IMR-90 (cell line): ENCODE measurements around the gene PDE6A. TPM values are rescaled to one million over a fixed set of nuclear protein-coding genes. Genes with fewer than 3 reads are reported as not detected.

Experiments used
- ATAC-seq: fragments of 200-7000 bp; cut with Tn5 transposase; 2 replicates; pipeline ENCODE4 v1.9.1; 2020; ENCODE audit warnings: low read depth, mild to moderate bottlenecking, moderate library complexity
- BruUV-seq: library from RNA; stranded (reverse); fragments of 400-500 nt; replicated peaks from 2 replicates; lab custom pipeline; 2021; lab: Mats Ljungman, UMichigan
- CTCF ChIA-PET: fragments of 300-600 bp; formaldehyde crosslinking; extraction: SDS; loops from one replicate; lab custom pipeline; 2021; ENCODE audit warnings: antibody characterized with exemption; lab: Yijun Ruan, JAX
- POLR2A ChIA-PET: fragments of 300-600 bp; sonication (Branson Sonifier 250); formaldehyde crosslinking; loops from one replicate; lab custom pipeline; 2022; ENCODE audit warnings: antibody characterized with exemption; ENCODE audit not compliant: unreplicated experiment; lab: Charles Lee
- DNase-seq: peaks from one replicate; pipeline ENCODE4 v3.0.0; 2013
- H2AFZ ChIP-seq: replicated peaks from 2 replicates; pipeline ENCODE3; 2013; ENCODE audit warnings: low read length, mild to moderate bottlenecking; ENCODE audit not compliant: poor library complexity
- H2AK5ac ChIP-seq: 2 replicates; pipeline ENCODE4 v1.6.1; 2013; ENCODE audit warnings: low read depth, low read length, inconsistent platforms
- H2AK9ac ChIP-seq: replicated peaks from 2 replicates; pipeline ENCODE3; 2013; ENCODE audit warnings: mild to moderate bottlenecking, low read depth, low read length, moderate library complexity; ENCODE audit not compliant: poor library complexity
- H2BK120ac ChIP-seq: 2 replicates; pipeline ENCODE4 v1.6.1; 2013; ENCODE audit warnings: low read depth, low read length, inconsistent platforms
- H2BK15ac ChIP-seq: 3 replicates; pipeline ENCODE4 v1.6.1; 2013; ENCODE audit warnings: low read depth, low read length, inconsistent platforms
- H2BK20ac ChIP-seq: 2 replicates; pipeline ENCODE4 v1.6.1; 2013; ENCODE audit warnings: low read depth, mild to moderate bottlenecking, inconsistent platforms, low read length, moderate library complexity
- H2BK5ac ChIP-seq: 2 replicates; pipeline ENCODE4 v1.6.1; 2013; ENCODE audit warnings: mild to moderate bottlenecking, low read depth, low read length, inconsistent platforms; ENCODE audit not compliant: poor library complexity, severe bottlenecking
- H3K14ac ChIP-seq: replicated peaks from 2 replicates; pipeline ENCODE4 v1.6.1; 2013; ENCODE audit warnings: low read depth, low read length, inconsistent platforms
- H3K18ac ChIP-seq: 2 replicates; pipeline ENCODE4 v1.6.1; 2013; ENCODE audit warnings: low read depth, low read length, control low read depth
- H3K23ac ChIP-seq: 2 replicates; pipeline ENCODE4 v1.6.1; 2013; ENCODE audit warnings: low read depth, low read length, inconsistent platforms
- H3K27ac ChIP-seq: 2 replicates; pipeline ENCODE4 v1.5.1; 2013; ENCODE audit warnings: mild to moderate bottlenecking, control low read depth, low read length; ENCODE audit not compliant: insufficient read depth
- H3K27me3 ChIP-seq: 2 replicates; pipeline ENCODE4 v1.6.1; 2013; ENCODE audit warnings: low read length; ENCODE audit not compliant: control insufficient read depth, insufficient read depth
- H3K36me3 ChIP-seq: 2 replicates; pipeline ENCODE4 v1.6.1; 2013; ENCODE audit warnings: low read length, mixed read lengths; ENCODE audit not compliant: control insufficient read depth, insufficient read depth
- H3K4ac ChIP-seq: 2 replicates; pipeline ENCODE4 v1.6.1; 2013; ENCODE audit warnings: low read depth, low read length, inconsistent platforms
- H3K4me1 ChIP-seq: 2 replicates; pipeline ENCODE4 v1.6.1; 2013; ENCODE audit warnings: low read length, mixed read lengths; ENCODE audit not compliant: control insufficient read depth, insufficient read depth
- H3K4me2 ChIP-seq: 2 replicates; pipeline ENCODE4 v1.6.1; 2013; ENCODE audit warnings: low read depth, mild to moderate bottlenecking, control low read depth, low read length, moderate library complexity
- H3K4me3 ChIP-seq: 2 replicates; pipeline ENCODE4 v1.5.1; 2013; ENCODE audit warnings: low read depth, mild to moderate bottlenecking, control low read depth, low read length, moderate library complexity; ENCODE audit not compliant: insufficient read depth
- H3K56ac ChIP-seq: 2 replicates; pipeline ENCODE4 v1.6.1; 2013; ENCODE audit warnings: low read length, inconsistent platforms; ENCODE audit not compliant: insufficient read depth; ENCODE audit errors: extremely low read depth
- H3K79me1 ChIP-seq, 2 experiments: 2 replicates each; pipeline ENCODE4 v1.6.1; 2013; ENCODE audit warnings: low read length in 2 of 2, inconsistent platforms in 1 of 2, low read depth in 1 of 2
- H3K9ac ChIP-seq: 2 replicates; pipeline ENCODE4 v1.6.1; 2013; ENCODE audit warnings: low read depth, low read length, control low read depth
- H3K9me1 ChIP-seq: 2 replicates; pipeline ENCODE4 v1.6.1; 2013; ENCODE audit warnings: low read length, inconsistent platforms; ENCODE audit not compliant: insufficient read depth
- H3K9me3 ChIP-seq: 2 replicates; pipeline ENCODE4 v1.6.1; 2013; ENCODE audit warnings: low read length; ENCODE audit not compliant: control insufficient read depth, insufficient read depth
- H4K20me1 ChIP-seq: 2 replicates; pipeline ENCODE4 v1.6.1; 2013; ENCODE audit warnings: low read length, inconsistent platforms; ENCODE audit not compliant: insufficient read depth
- H4K5ac ChIP-seq: 2 replicates; pipeline ENCODE4 v1.6.1; 2013; ENCODE audit warnings: mild to moderate bottlenecking, low read depth, low read length, control low read depth
- H4K8ac ChIP-seq, 2 experiments: 2 replicates each; pipeline ENCODE4 v1.6.1; 2013; ENCODE audit warnings: low read depth in 2 of 2, low read length in 2 of 2, control low read depth in 1 of 2, inconsistent platforms in 1 of 2
- H4K91ac ChIP-seq: 2 replicates; pipeline ENCODE4 v1.6.1; 2013; ENCODE audit warnings: low read depth, low read length, inconsistent platforms; ENCODE audit not compliant: insufficient read depth
- BHLHE40 ChIP-seq: fragments of 150-350 bp; IDR thresholded peaks from 2 replicates; pipeline ENCODE4 v1.6.1; 2016; ENCODE audit warnings: mild to moderate bottlenecking, low read depth, low read length
- CEBPB ChIP-seq: IDR thresholded peaks from 2 replicates; pipeline ENCODE4 v1.6.1; 2012; ENCODE audit warnings: low read depth, low read length, improper control_type of control experiment
- CHD1 ChIP-seq: IDR thresholded peaks from 2 replicates; pipeline ENCODE4 v1.6.1; 2012; ENCODE audit warnings: low read depth, low read length, improper control_type of control experiment
- FOS ChIP-seq: fragments of 150-350 bp; IDR thresholded peaks from 2 replicates; pipeline ENCODE4 v1.6.1; 2016; ENCODE audit warnings: low read depth, low read length
- MAFK ChIP-seq: IDR thresholded peaks from 2 replicates; pipeline ENCODE4 v1.6.1; 2012; ENCODE audit warnings: low read depth, low read length, improper control_type of control experiment
- MAZ ChIP-seq: IDR thresholded peaks from 2 replicates; pipeline ENCODE4 v1.6.1; 2012; ENCODE audit warnings: low read depth, mild to moderate bottlenecking, low read length, improper control_type of control experiment, moderate library complexity, borderline replicate concordance
- MXI1 ChIP-seq: IDR thresholded peaks from 2 replicates; pipeline ENCODE4 v1.6.1; 2012; ENCODE audit warnings: low read depth, mild to moderate bottlenecking, low read length, moderate library complexity, borderline replicate concordance
- NFE2L2 ChIP-seq: fragments of 150-350 bp; IDR thresholded peaks from 2 replicates; pipeline ENCODE4 v1.6.1; 2016; ENCODE audit warnings: low read depth, mild to moderate bottlenecking, low read length
- POLR2A ChIP-seq: IDR thresholded peaks from 2 replicates; pipeline ENCODE4 v1.6.1; 2012; ENCODE audit warnings: mild to moderate bottlenecking, low read depth, low read length
- RAD21 ChIP-seq: IDR thresholded peaks from 2 replicates; pipeline ENCODE4 v1.6.1; 2012; ENCODE audit warnings: low read length, improper control_type of control experiment
- RCOR1 ChIP-seq: IDR thresholded peaks from 2 replicates; pipeline ENCODE4 v1.6.1; 2012; ENCODE audit warnings: mild to moderate bottlenecking, low read length, improper control_type of control experiment; ENCODE audit not compliant: insufficient replicate concordance
- RFX5 ChIP-seq: IDR thresholded peaks from 2 replicates; pipeline ENCODE4 v1.8.0; 2012; ENCODE audit warnings: low read depth, mild to moderate bottlenecking, low read length, moderate library complexity
- SMC3 ChIP-seq: fragments of 150-350 bp; IDR thresholded peaks from 2 replicates; pipeline ENCODE4 v1.6.1; 2016; ENCODE audit warnings: low read depth, mild to moderate bottlenecking, antibody characterized with exemption, low read length, moderate library complexity
- WGBS, 2 experiments: methylation state at CpG; one replicate each; pipeline versions ENCODE4 v1.1.5 to v1.1.7; 2013; ENCODE audit warnings: missing lambda C conversion rate in 2 of 2; ENCODE audit not compliant: insufficient read length in 1 of 2; ENCODE audit errors: extremely low coverage in 2 of 2; 5-methylcytosine and 5-hydroxymethylcytosine counted together
- dilution Hi-C: fragments of 300-500 bp; cut with HindIII; formaldehyde crosslinking; loops from one replicate; pipeline ENCODE4 v1.14.3; 2018; ENCODE audit warnings: low sequenced_read_pairs; ENCODE audit not compliant: unreplicated experiment
- in situ Hi-C: fragments of 300-500 bp; cut with MboI; formaldehyde crosslinking; loops from 3 replicates; pipeline ENCODE4 v1.14.3; 2019; ENCODE audit warnings: low sequenced_read_pairs, inconsistent platforms, mixed read lengths
- intact Hi-C: fragments of 100-400 bp; cut with micrococcal nuclease; formaldehyde crosslinking; loops from 2 replicates; pipeline ENCODE4 v1.10.0; 2022
- polyA plus RNA-seq, 3 experiments: library from polyadenylated mRNA; depleted of rRNA; stranded (reverse); fragments of >200 nt; gene quantifications; 2 replicates each; pipeline ENCODE4 v1.2.3, GENCODE V29; 2012; ENCODE audit warnings: low replicate concordance in 1 of 3
- total RNA-seq: library from RNA; depleted of rRNA; stranded (reverse); fragments of >200 nt; gene quantifications from 2 replicates; pipeline ENCODE4 v1.2.3, GENCODE V29; 2012
- TF ChIP-seq, protein P1 (sequence below): fragments of 150-350 bp; IDR thresholded peaks from 2 replicates; pipeline ENCODE4 v1.6.1; 2017; ENCODE audit warnings: mild to moderate bottlenecking, antibody characterized with exemption, low read length, low read depth
- TF ChIP-seq, protein P2 (sequence below): fragments of 150-350 bp; IDR thresholded peaks from 2 replicates; pipeline ENCODE4 v1.6.1; 2016; ENCODE audit warnings: low read depth, mild to moderate bottlenecking, low read length, moderate library complexity, borderline replicate concordance
- TF ChIP-seq, protein P3 (sequence below): conservative IDR thresholded peaks from 2 replicates; pipeline ENCODE4 v1.5.1; 2012; ENCODE audit warnings: mild to moderate bottlenecking, low read depth, low read length, improper control_type of control experiment

PDE6A gene
- total and polyA plus RNA-seq, 2 of the 4 experiments (the other 2 are of a cell fraction): not detected

DNA sequence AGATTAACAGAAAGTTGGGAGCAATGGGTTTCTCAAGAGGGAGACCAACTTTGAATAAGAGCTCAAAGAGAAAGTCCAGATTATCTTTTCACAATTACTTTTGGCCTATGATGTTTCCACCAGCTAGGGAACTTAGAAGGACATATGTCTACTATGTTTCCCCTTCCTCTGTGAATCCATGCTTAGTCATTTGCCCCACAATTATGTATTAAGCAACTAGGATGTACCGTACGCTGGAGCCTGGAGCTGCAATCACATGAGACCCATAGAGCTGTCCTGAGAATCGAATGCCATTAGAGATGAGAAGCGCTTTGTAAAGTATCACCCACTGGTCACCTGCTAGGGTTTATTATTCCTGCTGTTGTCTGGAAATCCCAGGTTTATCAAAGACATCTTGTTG lies 78.8 kb downstream of the PDE6A start:
- Histone ChIP-seq H3K4ac (no peak overlapping the region), H3K9me1 (no peaks in the 10 kb centered on the region), H3K27me3 (peaks cover 46% of the 10 kb centered on the region), H2AK5ac (no peak overlapping the region), H2BK20ac (no peak overlapping the region), H3K79me1 (no peaks in the 10 kb centered on the region), H3K4me3 (no peak overlapping the region), H4K8ac (no peak overlapping the region), H3K9me3 (peaks cover 5% of the 10 kb centered on the region), H2BK120ac (no peak overlapping the region), H4K91ac (no peak overlapping the region), H2AK9ac (no peak overlapping the region), H4K20me1 (no peaks in the 10 kb centered on the region), H3K14ac (no peak overlapping the region), H3K27ac (no peak overlapping the region), H3K56ac (no peak overlapping the region), H2BK5ac (no peak overlapping the region), H3K4me2 (no peak overlapping the region), H3K4me1 (no peaks in the 10 kb centered on the region), H3K18ac (no peak overlapping the region), H3K23ac (no peak overlapping the region), H4K5ac (no peak overlapping the region), H2BK15ac (no peak overlapping the region), H3K9ac (no peak overlapping the region), H3K36me3 (no peaks in the 10 kb centered on the region), H2AFZ (no peak overlapping the region)
- 83% methylated on average over 2 of the region's 4 CpGs; no CpG with 5 or more reads in 1 of the 2 experiments for WGBS, 2 experiments
- no peak for ATAC-seq
- intact Hi-C loops: no loop called here
- dilution Hi-C loops: no loop called here
- POLR2A ChIA-PET: no interaction called here
- BruUV-seq: no TSS peak
- CTCF ChIA-PET: interaction anchor here (4.4 kb wide), 1 partner anchor 12 kb away, joined by 19 read pairs; no protein-coding TSS in a partner anchor
- DNase-seq: no peak
- TF ChIP-seq RCOR1 (no peak), CHD1 (no peak), MXI1 (no peak), BHLHE40 (no peak), RAD21 (no peak), MAZ (no peak), POLR2A (no peak), CEBPB (no peak), NFE2L2 (no peak), FOS (no peak), RFX5 (no peak), SMC3 (no peak), MAFK (no peak)
- TF ChIP-seq, protein P1, sequence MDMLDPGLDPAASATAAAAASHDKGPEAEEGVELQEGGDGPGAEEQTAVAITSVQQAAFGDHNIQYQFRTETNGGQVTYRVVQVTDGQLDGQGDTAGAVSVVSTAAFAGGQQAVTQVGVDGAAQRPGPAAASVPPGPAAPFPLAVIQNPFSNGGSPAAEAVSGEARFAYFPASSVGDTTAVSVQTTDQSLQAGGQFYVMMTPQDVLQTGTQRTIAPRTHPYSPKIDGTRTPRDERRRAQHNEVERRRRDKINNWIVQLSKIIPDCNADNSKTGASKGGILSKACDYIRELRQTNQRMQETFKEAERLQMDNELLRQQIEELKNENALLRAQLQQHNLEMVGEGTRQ: no peak
- TF ChIP-seq, protein P2, sequence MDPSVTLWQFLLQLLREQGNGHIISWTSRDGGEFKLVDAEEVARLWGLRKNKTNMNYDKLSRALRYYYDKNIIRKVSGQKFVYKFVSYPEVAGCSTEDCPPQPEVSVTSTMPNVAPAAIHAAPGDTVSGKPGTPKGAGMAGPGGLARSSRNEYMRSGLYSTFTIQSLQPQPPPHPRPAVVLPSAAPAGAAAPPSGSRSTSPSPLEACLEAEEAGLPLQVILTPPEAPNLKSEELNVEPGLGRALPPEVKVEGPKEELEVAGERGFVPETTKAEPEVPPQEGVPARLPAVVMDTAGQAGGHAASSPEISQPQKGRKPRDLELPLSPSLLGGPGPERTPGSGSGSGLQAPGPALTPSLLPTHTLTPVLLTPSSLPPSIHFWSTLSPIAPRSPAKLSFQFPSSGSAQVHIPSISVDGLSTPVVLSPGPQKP: no peak
- TF ChIP-seq, protein P3, sequence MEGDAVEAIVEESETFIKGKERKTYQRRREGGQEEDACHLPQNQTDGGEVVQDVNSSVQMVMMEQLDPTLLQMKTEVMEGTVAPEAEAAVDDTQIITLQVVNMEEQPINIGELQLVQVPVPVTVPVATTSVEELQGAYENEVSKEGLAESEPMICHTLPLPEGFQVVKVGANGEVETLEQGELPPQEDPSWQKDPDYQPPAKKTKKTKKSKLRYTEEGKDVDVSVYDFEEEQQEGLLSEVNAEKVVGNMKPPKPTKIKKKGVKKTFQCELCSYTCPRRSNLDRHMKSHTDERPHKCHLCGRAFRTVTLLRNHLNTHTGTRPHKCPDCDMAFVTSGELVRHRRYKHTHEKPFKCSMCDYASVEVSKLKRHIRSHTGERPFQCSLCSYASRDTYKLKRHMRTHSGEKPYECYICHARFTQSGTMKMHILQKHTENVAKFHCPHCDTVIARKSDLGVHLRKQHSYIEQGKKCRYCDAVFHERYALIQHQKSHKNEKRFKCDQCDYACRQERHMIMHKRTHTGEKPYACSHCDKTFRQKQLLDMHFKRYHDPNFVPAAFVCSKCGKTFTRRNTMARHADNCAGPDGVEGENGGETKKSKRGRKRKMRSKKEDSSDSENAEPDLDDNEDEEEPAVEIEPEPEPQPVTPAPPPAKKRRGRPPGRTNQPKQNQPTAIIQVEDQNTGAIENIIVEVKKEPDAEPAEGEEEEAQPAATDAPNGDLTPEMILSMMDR: no peak
- in situ Hi-C loops: no loop called here
